Activated CD8-positive, alpha-beta memory T cell treated with anti-CD3 and anti-CD28 coated beads, Interleukin-2, amount 50 U/mL, for 24 hours (primary cell): ENCODE results near the gene MIA3.
"Not testable (repeated sequence)": the region's sequence is repeated elsewhere in the genome, so short reads cannot be mapped to it uniquely, and the experiment has no call there.

Experiments used
- DNase-seq: peaks from one replicate; pipeline ENCODE4 v3.0.0-alpha.2; 2020; ENCODE audit errors: extremely low read depth

MIA3 gene, protein sequence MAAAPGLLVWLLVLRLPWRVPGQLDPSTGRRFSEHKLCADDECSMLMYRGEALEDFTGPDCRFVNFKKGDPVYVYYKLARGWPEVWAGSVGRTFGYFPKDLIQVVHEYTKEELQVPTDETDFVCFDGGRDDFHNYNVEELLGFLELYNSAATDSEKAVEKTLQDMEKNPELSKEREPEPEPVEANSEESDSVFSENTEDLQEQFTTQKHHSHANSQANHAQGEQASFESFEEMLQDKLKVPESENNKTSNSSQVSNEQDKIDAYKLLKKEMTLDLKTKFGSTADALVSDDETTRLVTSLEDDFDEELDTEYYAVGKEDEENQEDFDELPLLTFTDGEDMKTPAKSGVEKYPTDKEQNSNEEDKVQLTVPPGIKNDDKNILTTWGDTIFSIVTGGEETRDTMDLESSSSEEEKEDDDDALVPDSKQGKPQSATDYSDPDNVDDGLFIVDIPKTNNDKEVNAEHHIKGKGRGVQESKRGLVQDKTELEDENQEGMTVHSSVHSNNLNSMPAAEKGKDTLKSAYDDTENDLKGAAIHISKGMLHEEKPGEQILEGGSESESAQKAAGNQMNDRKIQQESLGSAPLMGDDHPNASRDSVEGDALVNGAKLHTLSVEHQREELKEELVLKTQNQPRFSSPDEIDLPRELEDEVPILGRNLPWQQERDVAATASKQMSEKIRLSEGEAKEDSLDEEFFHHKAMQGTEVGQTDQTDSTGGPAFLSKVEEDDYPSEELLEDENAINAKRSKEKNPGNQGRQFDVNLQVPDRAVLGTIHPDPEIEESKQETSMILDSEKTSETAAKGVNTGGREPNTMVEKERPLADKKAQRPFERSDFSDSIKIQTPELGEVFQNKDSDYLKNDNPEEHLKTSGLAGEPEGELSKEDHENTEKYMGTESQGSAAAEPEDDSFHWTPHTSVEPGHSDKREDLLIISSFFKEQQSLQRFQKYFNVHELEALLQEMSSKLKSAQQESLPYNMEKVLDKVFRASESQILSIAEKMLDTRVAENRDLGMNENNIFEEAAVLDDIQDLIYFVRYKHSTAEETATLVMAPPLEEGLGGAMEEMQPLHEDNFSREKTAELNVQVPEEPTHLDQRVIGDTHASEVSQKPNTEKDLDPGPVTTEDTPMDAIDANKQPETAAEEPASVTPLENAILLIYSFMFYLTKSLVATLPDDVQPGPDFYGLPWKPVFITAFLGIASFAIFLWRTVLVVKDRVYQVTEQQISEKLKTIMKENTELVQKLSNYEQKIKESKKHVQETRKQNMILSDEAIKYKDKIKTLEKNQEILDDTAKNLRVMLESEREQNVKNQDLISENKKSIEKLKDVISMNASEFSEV (N-terminal part only)

DNA sequence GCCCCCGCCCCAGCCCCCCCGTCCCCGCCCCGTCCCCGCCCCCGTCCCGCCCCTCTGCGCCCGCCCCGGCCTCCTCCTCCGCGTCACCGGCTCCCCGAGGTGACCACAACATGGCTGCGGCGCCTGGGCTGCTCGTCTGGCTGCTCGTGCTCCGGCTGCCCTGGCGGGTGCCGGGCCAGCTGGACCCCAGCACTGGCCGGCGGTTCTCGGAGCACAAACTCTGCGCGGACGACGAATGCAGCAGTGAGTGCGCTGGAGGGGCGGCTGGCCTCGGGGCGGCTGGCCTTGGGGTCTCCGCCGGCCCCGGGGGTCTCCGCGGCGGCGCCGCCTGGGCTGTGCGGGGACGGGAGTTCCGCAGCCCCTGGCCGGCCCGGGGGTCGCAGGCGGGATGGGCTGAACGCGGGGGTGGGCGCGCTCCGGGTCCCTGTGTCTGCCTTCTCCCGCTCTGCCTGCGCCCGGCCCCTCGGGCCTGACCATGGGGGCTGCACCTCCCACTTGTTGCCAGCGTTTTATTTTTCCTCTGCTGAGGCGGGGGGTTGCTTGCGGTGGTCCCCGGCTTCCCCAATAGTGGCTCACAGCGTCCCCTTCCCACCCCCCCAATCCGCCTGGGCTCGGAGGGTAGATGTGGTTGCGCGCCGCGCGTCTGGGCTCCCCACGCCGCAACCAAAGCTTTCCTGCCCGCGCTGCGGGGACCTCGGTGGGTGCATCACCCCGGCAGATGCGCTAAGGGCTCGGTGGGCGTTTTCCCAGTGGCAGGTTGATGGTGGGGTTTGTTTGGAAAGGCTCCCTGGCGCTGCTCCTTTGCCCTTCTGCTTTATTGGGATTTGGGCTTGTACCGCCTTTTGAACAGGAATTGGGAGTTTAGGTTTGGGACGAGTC, at the start of gene MIA3:
TSS of gene MIA3 (plus strand) at position 97 of the 879 bp plus-strand sequence. CDS start at position 111, 14 bp downstream.
- no peak for DNase-seq

DNA sequence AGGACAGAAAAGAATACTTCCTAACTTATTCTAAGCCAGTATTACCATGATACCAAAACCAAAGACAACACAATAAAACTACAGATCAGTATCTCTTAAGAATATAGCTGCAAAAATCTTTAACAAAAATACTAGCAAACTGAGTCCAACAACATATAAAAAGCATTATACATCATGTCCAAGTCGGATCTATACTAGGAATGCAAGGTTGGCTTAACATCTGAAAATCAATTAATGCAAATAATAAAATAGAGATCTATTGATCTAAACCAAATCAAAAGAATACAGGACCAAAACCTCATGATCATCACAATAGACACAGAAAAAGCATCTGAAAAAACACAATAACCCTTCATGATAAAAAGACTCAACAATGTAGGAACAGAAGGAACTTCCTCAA, 47.1 kb upstream of the MIA3 start:
- DNase-seq = no peak

DNA sequence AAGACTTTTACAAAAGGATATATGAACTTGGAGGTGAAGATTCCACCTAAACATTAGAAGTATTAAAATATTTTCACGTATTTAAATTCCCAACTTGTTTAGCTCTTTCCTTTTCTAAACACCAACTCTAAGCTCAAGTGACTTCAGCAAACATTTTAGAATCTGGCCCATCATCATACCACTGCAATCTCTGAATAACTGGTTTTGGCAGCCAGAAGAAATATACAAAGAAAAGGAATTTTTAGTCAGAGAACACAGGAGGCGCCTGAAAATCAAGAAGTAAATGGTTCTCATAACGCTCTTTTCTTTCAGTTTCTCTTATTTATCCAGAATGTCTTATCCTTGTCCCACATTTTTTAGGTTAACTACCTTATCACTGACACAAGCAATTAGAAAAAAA, 38.6 kb upstream of the MIA3 start:
- no peak for DNase-seq

DNA sequence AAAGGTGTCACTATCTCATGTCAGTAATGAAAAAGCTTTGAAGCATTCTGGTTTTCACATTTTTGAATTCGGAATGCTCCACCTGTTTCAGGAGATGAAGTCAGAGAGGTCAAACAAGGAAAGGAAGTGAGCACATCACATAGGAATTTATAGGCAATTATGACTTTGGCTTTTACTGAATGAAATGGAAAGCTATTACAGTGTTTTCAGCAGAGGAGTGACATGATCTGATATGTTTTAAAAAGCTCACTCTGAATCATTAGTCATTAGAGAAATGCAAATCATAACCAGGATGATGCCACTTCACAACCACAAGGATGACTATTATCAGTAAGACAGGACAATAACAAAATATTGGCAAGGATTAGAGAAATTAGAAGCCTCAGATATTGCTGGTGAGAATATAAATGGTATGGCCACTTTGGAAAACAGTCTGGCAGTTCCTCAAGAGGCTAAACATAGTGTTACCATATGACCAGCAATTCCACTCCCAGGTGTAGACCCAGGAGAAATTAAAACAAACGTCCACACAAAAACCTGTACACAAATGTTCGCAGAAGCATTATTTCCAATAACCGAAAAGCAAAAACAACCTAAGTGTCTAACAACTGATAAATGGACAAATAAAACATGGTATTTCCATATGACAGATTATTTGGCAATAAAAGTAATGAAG, 35.7 kb upstream of the MIA3 start:
- no peak for DNase-seq

DNA sequence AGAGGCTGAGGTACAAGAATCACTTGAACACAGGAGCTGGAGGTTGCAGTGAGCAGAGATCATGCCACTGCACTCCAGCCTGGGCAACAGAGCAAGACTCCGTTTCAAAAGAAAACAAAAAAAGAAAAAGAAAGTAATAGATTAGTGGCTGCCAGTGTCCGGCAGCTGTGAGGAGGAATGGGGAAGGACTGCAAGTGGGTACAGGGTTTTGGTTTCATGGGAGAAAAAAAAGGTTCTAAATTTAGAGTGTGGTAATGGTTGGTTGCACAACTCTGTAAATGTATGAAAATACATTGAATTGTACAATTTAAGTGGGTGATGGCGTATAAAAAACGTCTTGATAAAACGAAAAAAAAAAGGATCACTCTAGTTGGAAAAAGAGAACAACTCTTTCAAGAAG, 34.8 kb upstream of the MIA3 start:
- DNase-seq = no peak

DNA sequence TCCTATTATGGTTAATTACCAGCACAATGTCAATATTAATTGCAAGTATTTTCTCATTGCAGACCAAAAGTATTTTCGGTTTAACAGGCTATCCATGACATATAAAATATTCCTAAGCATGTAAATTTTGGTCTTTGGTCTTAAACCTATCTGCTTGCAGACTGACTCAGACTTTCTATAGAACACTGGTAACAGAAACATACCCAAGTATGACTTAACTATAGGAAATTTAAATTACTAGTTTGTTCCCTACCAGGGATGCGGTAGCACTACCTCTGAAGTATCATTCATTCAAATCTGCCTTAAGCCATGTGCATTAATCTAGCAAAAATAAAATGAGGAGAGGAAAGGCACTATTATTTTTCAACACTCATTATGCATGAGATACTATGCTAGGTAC, 31.1 kb upstream of the MIA3 start:
- no peak for DNase-seq

DNA sequence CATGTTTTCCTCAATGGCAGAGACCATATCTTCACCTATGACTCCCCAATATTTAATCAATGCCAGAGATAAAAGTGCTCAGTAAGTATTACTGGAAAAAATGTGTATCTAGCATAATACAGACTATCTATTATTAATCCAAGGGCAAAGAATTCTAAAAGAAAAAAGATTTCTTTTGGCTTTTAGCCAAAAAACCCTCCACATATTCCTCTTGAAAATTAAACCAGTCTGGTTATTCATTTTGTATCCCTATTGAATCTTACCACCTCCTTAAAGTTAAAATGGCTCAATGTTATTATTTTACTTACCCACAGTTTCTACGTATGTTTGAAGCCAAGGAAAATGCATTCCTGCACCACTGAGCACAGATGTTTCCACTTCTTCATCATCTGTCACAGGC, 29.8 kb upstream of the MIA3 start:
- DNase-seq = no peak

DNA sequence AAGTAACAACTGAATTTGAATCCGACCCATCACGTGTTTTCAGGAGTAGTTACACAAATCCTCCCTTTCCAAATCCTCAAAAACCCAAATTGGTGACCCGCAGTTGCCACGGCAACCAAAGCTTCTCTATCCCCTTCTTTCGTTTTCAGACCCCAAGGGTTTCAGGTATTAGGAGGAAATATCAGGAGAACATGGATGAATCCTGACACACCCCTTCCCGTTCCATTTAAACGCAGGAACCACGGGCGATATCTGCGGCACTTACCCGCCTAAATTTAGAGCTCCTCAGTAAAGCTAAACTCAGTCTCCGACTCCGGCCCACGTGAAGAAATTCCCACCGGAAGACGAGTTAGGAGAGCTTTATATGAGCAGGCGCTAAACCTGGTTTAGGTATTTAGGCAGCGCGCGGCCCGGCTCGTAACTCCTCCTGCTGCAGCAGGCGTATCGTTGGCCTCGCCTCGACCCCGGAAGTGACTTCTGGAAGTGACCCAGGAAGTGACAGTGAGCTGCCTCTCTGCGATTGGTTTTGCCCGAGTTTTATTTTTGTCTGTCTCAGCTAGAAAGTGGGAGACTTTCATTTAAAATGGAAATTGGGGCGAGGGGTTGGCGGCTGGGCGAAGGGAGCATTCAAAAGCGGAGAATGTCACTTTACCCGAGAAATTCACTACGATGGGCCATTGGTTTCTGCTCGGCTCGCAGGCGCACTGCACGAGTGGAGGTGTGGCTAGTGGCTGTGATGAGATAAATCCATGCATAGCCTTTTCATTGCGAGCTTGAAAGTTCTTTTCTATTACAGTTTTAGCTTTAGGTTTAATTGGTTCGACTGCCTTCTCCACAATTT, 28.2 kb upstream of the MIA3 start, which contains the start of gene TAF1A:
TSS of gene TAF1A (minus strand) at position 472 of the 841 bp plus-strand sequence.
- DNase-seq = peak; percentile 76

DNA sequence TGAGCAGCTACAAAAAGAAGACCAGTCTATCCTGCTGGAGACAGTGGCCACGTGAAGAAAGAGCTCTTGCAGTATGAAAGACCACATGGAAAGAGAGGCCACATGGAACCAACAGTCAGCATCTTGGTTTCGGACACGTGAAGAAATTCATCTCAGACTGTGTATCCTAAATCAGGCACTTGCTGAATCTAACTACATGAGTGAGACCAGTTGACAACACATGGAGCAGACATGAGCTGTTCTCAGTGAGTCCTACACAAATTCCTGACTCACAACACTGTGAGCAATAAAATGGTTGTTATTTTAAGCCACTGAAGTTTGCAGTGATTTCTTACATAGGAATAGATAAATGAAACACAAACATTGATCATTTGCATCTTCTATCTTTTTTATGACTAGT, 25.7 kb upstream of the MIA3 start:
- DNase-seq = no peak

DNA sequence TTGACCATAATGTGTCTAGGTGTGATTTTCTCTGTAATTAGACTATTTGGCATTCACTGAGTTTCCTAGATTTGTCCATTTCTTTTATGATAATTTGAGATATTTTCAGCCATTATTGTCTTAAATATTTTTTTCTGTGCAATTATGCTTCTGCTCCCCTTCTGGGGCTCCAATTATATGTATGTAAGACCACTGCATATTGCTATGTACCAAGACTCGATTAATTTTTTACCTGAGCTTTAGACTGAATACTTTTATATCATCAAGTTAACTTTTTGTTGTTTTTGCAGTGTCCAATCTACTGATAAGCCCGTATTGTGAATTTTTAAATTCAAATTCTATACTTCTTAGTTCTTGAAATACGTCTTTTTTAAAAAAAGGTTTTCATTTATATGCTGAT, 23.1 kb upstream of the MIA3 start:
- DNase-seq = no peak

DNA sequence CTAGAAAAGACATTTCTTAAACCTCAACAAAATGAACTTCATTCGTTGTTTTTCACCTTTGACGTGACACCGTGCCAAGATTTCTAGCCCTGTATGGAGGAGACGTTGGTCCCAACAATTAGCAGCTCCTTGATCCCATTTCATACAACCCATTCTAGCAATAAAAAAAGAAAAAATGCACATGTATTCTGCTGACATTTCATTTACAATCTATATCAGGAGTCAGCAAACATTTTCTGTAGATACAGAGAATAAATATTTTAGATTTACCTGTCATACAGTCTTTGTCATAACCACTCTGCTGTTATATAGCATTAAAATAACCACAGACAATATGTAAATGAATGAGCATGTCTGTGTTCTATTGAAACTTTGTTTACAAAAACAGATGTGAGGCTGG, 21.2 kb upstream of the MIA3 start:
- DNase-seq = no peak

DNA sequence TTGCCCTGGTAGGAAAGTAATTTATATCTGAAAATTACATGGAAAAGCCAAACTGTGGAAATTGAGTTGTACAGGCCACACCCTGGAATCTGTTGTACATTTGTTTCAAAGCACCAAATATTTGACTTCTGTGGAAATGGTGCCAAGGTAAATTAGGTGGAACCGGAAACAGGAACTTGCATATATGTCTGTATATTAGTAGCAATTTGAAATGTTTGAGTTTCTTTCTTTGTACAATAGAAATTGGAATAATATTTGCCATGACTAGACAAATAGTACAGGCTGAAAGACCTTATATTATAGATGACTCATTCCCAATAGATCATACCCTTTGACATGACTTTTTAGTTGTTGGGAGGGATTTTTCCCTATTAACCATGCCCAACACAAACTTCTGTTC, 17.6 kb upstream of the MIA3 start:
- DNase-seq = no peak

DNA sequence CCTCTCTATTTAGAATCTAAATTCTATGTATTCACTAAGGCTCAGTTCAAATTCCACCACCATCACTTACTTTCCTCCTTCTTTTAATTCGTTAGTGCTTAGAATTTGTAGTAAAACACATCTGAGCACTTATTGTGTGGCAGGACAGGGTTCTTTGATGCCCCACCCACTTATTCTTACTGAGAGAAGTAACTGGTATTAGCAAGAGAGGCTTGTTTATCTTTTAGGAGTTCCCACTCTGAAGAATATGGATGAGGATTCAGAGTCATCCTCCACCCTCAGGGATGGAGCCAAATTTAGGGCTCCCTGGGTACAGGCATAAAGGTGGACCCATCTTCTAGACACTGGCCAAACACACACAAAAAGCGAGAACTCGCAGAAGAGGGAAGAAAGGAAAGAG, 16.6 kb upstream of the MIA3 start:
- DNase-seq = no peak

DNA sequence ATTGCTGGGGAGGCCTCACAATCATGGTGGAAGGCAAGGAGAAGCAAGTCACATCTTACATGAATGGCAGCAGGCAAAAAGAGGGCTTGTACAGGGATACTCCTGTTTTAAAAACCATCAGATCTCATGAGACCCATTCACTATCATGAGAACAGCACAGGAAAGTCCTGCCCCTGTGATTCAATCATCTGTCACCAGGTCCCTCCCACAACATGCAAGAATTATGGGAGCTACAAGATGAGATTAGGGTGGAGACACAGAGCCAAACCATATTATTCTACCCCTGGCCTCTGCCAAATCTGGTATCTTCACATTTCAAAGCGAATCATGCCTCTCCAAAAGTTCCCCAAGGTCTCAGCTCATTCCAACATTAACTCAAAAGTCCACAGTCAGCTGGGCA, 11.1 kb upstream of the MIA3 start:
- no peak for DNase-seq

DNA sequence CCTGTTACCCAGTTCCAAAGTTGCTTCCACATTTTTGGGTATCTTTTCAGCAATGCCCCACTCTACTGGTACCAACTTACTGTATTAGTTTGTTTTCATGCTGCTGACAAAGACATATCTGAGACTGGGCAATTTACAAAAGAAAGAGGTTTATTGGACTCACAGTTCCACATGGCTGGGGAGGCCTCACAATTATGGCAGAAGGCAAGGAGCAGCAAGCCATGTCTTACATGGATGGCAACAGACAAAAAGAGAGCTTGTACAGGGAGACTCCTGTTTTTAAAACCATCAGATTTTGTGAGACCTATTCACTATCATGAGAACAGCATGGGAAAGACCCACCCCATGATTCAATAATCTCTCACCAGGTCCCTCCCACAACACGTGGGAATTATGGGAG, 8.8 kb upstream of the MIA3 start:
- DNase-seq = not testable (repeated sequence)

DNA sequence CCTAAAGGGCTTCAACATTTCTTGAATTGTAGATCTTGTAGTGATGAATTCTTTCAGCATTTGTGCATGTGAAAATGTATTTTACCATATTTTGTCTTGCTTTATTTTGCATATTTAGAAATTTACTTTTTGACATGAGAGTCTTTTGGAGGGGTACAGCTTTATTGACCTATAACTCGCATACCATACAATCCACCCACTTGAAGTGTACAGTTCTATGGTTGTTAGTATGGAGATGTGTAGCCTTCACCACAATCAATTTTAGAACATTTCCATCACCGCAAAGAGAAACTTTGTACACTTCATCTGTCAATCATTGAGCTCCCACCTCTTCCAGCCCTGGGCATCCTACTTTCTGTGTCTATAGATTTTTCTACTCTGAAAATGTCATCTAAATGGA, 7.2 kb upstream of the MIA3 start:
- no peak for DNase-seq

DNA sequence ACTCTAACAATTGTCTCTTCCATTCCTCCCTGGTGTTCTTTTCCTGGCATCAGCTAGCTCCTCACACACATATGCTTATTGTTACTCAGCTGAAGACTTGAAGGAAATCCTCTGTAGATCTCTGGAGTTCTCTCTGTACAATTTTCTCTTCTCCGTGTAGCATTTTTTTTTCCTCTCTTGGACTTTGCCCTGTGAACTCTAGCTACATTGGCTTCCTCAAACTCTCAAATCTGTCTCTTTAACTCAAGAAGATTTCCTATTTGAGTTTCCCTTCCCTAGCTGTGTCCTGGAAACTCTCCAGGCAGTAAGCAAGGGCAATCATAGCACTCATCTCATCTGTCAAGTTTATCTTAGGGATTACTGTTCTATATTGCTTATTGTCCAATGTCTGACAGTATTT, 4.3 kb upstream of the MIA3 start:
- no peak for DNase-seq

DNA sequence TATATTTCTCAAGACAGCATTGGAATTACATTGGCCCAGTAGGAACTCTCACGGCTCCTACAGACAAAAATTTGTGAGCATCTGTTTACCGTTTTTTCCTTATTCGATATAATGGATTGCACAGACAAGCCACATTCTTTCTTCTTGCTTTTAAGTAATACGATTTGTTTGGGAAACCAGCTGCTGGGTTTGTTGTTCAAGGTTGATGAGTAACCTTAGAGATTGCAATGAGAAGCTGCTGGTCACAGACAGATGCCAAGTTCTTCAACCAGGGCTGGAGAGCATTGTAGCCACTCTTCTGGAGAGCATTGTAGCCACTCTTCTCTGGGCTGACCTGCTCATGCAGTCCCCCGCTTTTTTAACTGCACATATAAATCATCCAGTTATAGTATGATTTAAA, 1.4 kb upstream of the MIA3 start:
- DNase-seq = no peak

DNA sequence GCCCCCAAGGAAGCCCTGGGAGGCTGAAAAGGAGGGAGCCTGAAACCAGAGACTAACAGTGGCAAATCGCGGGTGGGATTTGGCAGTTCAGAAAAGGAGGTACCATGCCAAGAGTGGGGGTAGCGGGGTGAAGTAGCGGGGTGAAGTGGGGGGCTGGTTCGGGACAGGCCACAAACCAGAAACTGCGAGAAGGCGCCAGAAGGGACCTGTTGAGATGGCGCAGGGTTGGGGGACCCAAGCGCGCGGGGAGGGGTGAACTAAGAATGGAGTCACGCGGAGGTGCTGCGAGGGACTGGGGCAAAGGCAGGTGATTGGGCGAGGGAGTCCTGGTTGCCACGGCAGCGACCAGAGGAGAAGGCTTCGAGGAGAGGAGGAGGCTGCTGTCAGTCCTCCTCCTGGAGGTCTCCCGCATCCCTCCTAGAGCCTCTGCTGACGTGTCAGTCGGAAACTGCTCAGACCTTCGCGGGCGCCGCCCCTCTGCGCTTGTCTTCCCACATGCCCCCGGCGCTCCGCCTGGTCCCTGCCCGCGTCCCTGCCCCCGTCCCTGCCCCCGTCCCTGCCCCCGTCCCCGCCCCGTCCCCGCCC, 438 bp upstream of the MIA3 start:
- DNase-seq = peak; percentile 87
